Measurements from ENCODE around the gene RASGEF1C.

GRCh38 chr5:180135128-180135955 is 73.7 kb downstream of the RASGEF1C start:
- TF ChIP-seq, protein P1, sequence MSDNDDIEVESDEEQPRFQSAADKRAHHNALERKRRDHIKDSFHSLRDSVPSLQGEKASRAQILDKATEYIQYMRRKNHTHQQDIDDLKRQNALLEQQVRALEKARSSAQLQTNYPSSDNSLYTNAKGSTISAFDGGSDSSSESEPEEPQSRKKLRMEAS (IDR thresholded peaks at IDR 0.05), result no peak
- TF ChIP-seq, protein P2, sequence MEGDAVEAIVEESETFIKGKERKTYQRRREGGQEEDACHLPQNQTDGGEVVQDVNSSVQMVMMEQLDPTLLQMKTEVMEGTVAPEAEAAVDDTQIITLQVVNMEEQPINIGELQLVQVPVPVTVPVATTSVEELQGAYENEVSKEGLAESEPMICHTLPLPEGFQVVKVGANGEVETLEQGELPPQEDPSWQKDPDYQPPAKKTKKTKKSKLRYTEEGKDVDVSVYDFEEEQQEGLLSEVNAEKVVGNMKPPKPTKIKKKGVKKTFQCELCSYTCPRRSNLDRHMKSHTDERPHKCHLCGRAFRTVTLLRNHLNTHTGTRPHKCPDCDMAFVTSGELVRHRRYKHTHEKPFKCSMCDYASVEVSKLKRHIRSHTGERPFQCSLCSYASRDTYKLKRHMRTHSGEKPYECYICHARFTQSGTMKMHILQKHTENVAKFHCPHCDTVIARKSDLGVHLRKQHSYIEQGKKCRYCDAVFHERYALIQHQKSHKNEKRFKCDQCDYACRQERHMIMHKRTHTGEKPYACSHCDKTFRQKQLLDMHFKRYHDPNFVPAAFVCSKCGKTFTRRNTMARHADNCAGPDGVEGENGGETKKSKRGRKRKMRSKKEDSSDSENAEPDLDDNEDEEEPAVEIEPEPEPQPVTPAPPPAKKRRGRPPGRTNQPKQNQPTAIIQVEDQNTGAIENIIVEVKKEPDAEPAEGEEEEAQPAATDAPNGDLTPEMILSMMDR (IDR thresholded peaks at IDR 0.05; ENCODE audit: low read depth, low read length, missing input control), result no peak
- TF ChIP-seq TAF1 (conservative IDR thresholded peaks at IDR 0.05) (no peak), SP1 (IDR thresholded peaks at IDR 0.05) (no peak), GABPA (IDR thresholded peaks at IDR 0.05 in 1 of 2, conservative IDR thresholded peaks at IDR 0.05 in 1 of 2) (no peak)

All from liver (tissue), 3 donors.